Activated CD4-positive, CD25-positive, alpha-beta regulatory T cell treated with anti-CD3 and anti-CD28 coated beads, Interleukin-2, amount 50 U/mL, for 72 hours (primary cell): ENCODE measurements around the gene LIPM.

Experiments used
- DNase-seq: peaks from one replicate; pipeline ENCODE4 v3.0.0; 2021

LIPM gene, protein sequence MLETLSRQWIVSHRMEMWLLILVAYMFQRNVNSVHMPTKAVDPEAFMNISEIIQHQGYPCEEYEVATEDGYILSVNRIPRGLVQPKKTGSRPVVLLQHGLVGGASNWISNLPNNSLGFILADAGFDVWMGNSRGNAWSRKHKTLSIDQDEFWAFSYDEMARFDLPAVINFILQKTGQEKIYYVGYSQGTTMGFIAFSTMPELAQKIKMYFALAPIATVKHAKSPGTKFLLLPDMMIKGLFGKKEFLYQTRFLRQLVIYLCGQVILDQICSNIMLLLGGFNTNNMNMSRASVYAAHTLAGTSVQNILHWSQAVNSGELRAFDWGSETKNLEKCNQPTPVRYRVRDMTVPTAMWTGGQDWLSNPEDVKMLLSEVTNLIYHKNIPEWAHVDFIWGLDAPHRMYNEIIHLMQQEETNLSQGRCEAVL

DNA sequence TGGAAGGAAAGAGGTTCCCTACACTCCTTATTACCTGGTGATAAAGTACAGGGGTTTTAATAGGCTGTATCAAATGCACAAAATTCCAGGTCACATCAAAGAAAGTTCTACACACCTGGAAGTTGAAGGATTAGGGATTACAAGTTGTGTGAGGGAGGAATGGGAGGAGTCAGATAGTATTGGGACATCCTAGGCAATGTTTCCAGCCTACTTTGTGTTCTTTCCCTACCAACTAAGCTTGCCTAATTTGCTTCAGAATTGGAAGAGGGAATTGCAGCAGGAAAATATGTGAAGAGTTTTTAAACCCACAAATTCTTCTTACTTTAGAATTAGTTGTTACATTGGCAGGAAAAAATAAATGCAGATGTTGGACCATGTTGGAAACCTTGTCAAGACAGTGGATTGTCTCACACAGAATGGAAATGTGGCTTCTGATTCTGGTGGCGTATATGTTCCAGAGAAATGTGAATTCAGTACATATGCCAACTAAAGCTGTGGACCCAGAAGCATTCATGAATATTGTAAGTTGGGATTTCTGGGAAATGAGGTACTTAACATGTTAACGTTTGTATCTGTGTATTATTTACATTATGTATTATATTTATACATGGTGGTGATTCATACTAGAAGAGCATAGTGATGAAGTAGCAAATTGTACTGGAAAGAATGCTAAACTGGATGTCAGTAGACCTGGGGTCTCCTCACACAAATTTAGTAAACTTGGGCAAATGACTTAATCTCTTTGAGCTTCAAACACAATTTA, at the start of gene LIPM:
LIPM (plus strand) TSS at position 208 of the 763 bp plus-strand sequence; CDS start at position 375, 167 bp downstream.
- DNase-seq, result no peak

DNA sequence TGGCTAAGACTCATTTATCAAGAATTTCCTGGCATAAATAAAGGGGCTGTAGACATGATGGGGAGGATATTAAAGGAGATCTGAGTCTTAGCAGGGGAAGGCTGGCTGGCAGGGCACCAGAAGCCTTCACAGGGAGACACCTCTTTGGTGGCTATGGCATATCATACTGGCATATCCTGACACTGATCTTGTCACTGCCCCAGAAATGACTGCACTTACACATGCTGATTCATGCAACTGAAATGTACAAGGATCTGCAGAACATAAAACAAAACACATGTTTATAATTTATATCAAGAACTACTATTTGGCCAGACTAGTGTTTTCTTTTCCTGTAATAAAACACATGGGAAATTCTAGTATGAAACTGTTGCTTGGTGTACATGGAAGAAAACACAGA, 48.2 kb upstream of the LIPM start:
- no peak for DNase-seq

- no peak for DNase-seq
Measured at GRCh38 chr10:88755753-88756152, 46.8 kb upstream of the LIPM start.

DNA sequence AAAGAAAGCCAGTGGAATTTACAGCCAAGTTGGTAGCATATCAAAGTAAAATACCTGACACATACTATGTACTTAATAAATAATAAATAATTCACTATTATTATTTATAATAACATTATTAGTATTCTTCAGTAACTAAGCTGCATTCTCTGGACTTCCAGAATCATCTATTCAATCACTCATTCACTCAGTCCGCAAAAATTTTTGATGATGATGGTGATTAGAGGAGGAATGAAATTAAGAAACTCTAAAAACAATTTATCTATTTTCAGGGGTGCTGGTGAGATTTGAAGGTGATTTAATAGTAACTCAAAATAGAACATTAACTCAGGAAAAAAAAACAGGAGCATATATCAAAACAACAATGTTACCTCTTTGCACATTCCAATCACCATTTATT, 45.9 kb upstream of the LIPM start:
- no peak for DNase-seq

DNA sequence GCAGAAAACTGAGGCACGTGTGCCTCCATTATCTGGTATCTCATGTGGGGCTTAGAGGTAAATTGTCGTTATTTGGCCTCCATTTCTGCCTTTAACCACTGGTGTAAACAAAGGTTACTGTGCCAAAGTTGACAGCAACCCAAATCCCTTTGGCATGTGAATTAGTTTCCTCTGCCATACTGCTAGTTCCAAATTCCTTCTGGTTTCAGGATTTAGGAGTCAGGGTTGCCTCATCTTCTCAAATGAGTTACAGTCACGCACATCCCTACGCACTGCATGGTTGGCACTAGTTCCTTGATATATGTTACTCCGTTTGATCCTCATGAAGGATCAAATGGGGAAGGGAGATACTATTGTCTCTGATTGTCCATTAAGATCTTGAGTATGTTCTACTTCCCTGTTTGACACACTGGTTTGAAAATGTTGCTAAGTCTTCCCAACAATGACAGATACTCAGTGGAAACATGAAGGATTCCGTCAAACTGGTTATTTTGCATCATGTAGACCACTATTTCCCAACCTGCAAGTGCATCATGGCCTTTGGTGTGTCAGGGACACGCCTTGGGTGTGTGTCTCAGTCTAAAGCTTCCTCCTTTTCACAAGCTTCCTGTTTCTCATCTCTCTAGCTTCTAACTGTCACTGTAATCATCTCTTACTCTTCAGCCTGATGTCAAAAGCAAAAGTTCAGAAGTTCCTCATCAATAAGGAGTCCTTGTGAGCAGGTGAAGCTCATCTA, 43.0 kb upstream of the LIPM start, which contains the start of gene LIPN:
LIPN (plus strand) TSS at position 655 of the 736 bp plus-strand sequence. CDS start 1,386 bp downstream, outside the sequence.
- no peak for DNase-seq

- no peak for DNase-seq
Measured at GRCh38 chr10:88762906-88763305, 39.6 kb upstream of the LIPM start.

GRCh38 chr10:88763441-88763840, 39.1 kb upstream of the LIPM start:
- DNase-seq, result no peak

- DNase-seq, result no peak
Measured at GRCh38 chr10:88764110-88764509, 38.4 kb upstream of the LIPM start.

- DNase-seq, result no peak
Measured at GRCh38 chr10:88765816-88766215, 36.7 kb upstream of the LIPM start.

GRCh38 chr10:88769384-88769783, 33.1 kb upstream of the LIPM start:
- DNase-seq, result no peak

DNA sequence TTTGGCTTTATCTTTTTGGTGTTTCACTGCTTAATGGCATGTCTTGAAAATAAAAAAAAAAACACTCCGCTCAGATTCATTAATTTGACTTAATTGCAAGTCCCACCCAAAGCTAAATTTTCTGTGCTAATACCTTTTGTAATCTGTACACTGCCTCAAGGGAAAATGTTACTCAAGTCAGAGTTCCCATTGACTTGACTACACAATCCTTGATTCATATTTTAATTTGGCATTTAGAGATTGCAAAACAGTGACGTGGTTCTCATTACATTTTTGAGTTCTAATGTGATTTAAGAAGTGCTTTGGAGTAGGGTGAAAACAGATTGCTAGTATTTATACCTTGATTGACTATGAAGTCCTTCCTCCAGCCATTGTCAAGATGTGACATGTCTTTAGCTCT, 21.3 kb upstream of the LIPM start:
- no peak for DNase-seq

- DNase-seq, result no peak
Measured at GRCh38 chr10:88782222-88782621, 20.3 kb upstream of the LIPM start.

GRCh38 chr10:88783724-88784123, 18.8 kb upstream of the LIPM start:
- DNase-seq, result no peak

- no peak for DNase-seq
Measured at GRCh38 chr10:88786032-88786770, 16.3 kb upstream of the LIPM start.

DNA sequence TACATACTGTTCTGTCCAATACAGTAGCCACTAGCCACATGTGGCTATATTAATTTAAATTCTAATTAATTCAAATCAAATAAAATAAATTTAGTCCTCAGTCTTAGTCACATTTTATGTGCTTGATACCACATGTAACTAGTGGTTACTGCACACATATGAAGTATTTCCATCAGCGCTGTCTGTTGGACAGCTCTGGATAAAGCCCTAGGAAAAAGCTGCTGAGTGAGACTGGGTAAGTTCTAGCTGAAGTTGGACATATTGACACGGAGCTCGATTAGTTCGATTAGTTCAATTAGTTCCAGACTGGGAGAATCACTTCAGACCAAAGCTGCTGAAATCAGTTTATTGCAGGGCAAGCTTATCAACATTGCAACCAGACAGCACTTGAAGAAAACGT, 15.1 kb upstream of the LIPM start:
- no peak for DNase-seq

DNA sequence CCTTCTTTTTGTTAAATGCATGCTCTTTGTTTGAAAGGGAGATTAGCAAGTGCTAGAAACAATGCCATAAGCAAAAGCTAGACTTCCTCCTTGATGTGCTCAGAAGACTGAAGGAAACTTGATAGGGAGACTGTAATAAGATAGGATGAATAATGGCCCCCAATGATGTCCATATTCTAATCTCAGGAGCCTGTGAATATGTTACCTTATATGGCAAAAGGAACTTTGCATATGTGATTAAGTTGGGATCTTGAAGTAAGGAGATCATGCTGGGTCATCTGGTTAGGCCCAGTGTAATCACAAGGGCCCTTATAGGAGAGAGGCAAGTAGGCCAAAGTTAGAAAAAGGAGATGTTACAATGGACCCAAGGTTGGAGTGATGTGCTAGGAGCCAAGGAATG, 13.6 kb upstream of the LIPM start:
- DNase-seq, result no peak

GRCh38 chr10:88791924-88792323, 10.6 kb upstream of the LIPM start:
- DNase-seq, result no peak

GRCh38 chr10:88792661-88793060, 9.9 kb upstream of the LIPM start:
- DNase-seq, result no peak

DNA sequence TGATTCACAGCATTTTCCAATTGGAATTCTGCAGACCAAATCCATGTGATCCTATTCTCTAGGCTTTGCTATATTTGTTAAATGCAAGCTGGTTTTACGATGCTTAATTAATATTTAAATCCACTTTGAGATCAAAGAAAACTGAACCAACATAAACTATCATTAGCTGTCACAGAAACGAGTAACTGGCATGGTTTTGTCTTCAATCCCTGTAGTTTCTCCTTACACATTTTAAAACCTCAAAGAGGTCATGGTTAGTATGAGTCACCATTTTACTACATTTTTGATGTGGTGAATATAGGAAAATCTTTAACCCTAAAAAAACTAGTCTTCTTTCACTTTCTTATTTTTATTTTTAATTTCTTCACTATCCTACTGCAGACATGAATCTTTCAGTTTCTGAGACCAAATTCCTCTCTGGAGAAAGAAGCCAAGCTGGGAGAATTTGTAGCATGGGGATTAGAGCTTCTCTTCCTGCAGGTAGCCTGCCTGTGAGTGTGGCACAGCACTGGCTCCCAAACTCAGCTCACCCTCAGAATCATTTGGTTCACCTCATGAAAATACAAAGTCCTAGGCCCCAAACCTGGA, 8.7 kb upstream of the LIPM start:
- no peak for DNase-seq

GRCh38 chr10:88794731-88795130, 7.8 kb upstream of the LIPM start:
- DNase-seq, result no peak

DNA sequence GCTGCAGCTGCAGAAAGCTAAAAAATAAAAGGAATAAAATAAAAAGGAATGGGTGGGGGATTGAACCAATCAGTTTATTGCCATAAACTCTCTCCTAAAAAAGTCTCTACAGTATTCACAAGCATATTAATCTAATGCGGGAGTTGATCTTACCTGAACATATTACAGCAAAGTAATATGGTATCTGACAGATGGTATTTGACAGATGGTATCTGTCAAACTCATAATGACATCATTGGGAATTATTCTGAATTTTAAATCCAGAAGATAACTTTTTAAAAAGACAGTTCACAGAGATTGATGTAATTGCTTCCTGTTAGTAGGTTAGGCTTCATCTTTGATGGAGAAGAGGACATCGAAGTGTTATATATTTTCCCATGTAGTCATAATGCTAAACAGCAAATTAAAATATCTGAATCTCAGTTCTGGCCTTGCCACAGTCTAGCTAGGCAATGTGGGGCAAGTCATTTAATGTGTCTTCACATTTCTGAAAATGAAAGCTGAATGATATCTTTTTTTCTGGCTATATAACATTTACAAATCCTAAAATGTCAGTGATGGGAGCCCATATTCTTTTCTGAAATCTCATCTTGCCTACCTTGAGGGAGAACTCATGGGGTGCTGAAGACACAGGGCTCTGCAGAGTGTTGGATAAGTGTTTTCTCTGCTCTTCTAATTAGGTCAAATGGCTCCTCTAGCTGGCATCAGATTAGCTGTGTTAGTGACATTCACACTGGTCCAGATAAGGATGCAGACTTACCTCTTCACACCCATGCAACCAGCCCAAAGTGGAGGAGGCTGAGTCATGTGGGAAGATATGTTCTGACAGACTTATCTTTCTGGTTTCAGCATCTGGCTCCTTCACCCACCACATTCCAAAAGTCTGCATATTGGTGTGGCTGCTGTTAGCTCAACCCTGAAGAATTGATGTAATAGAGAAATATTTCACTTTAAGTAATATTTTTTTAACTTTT, 2.1 kb upstream of the LIPM start:
- no peak for DNase-seq
